DND-41 (cell line): Measurements from ENCODE around the gene CCDC38.

Experiments
- CTCF ChIP-seq: IDR thresholded peaks from 2 replicates; pipeline ENCODE4 v1.5.1; 2012; ENCODE audit warnings: borderline replicate concordance, low read length, moderate library complexity, mild to moderate bottlenecking; ENCODE audit not compliant: poor library complexity, severe bottlenecking; ENCODE audit errors: extremely low read depth
- EZH2 ChIP-seq: IDR thresholded peaks from 3 replicates; pipeline ENCODE4 v1.6.1; 2012; ENCODE audit warnings: borderline replicate concordance, low read depth, mild to moderate bottlenecking, moderate library complexity, low read length, inconsistent platforms; ENCODE audit not compliant: severe bottlenecking

GRCh38 chr12:95960241-95960640 lies 17.8 kb upstream of the CCDC38 start:
- no peak for TF ChIP-seq CTCF
- TF ChIP-seq EZH2 = no peak
